ENCODE measurements around the gene GOLGA2. TPM values are rescaled to one million over a fixed set of nuclear protein-coding genes. Genes with fewer than 3 reads are reported as not detected.
"Not testable (repeated sequence)": the region's sequence is repeated elsewhere in the genome, so short reads cannot be mapped to it uniquely, and the experiment has no call there.

The GOLGA2 gene
- total RNA-seq, 1 donor from 2014 or later: 35.9 TPM

DNA sequence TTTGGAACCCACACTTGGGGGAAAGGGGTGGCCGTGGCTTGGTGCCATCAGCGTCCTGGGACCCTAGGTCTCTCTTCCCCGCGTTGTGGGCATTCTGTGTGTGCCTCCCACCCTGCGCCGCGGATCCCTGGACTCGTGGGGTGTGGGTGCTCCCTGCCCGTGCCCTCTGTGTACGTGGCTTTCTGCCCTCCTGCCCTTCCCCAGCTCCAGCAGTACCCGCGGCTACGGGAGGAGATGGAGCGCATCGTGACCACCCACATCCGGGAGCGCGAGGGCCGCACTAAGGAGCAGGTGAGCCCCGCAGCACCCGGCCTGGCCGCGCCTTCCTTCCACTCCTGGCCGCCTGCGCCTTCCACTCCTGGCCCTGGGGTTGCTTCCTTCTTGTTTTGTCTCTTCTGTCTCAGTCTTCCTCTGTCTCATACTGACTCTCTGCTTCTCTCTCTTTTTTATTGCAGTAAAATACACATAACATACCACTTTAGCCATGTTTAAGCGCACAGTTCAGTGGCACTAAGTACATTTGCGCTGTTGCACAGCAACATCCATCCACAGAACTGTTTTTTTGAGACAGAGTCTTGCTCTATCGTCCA is 41.9 kb downstream of the GOLGA2 start:
- H3K4me3 ChIP-seq (ENCODE audit: low read depth, low read length): no peak overlapping the region
- no peak for DNase-seq (ENCODE audit: low read depth)
- TF ChIP-seq CTCF (conservative IDR thresholded peaks at IDR 0.05; ENCODE audit: low read depth, low read length): no peak

DNA sequence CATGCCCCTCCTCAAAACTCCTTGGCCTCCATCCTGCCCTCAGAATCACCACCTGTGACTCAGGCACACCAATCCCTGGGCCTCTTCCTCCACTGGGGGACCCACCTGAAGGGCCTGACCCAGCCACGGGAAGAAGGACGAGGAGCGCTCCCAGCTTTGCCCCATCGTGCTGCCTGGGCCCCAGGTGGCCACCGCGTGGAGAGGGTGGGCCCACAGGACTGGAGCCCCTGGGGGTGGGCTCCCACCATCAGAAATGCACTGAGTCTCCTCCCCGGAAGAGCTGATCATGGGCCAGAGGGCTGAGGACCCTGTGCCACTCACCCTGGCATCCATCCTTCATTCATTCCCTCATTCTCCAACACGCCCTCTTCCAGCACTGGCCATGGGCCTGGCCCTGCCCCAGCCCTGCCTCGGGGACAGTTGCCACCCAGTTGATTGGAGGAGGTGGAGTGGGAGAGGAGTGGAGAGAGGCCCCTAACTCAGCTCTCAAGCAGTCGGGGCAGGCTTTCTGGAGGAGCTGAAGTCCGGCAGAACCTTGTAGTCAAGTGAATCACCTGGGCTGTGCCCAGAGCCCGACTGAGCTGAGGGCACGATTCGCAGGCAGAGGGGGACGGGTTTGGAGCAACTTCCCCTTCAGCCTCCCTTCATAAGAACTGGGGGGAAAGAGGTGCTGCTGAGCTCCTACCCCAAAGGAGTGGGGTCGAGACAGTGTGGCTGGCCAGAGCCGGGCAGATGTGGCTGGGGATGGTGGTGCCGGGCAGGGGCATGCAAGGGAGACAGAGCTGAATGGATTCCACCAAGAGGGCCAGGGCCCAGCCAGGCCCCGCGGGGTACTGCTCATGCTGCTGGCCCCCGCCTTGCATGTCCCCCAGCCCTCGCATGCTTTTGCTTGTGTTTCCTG is 43.0 kb downstream of the GOLGA2 start:
- DNase-seq (ENCODE audit: low read depth): no peak
- H3K4me3 ChIP-seq (ENCODE audit: low read depth, low read length): no peak overlapping the region
- TF ChIP-seq CTCF (conservative IDR thresholded peaks at IDR 0.05; ENCODE audit: low read depth, low read length): no peak

DNA sequence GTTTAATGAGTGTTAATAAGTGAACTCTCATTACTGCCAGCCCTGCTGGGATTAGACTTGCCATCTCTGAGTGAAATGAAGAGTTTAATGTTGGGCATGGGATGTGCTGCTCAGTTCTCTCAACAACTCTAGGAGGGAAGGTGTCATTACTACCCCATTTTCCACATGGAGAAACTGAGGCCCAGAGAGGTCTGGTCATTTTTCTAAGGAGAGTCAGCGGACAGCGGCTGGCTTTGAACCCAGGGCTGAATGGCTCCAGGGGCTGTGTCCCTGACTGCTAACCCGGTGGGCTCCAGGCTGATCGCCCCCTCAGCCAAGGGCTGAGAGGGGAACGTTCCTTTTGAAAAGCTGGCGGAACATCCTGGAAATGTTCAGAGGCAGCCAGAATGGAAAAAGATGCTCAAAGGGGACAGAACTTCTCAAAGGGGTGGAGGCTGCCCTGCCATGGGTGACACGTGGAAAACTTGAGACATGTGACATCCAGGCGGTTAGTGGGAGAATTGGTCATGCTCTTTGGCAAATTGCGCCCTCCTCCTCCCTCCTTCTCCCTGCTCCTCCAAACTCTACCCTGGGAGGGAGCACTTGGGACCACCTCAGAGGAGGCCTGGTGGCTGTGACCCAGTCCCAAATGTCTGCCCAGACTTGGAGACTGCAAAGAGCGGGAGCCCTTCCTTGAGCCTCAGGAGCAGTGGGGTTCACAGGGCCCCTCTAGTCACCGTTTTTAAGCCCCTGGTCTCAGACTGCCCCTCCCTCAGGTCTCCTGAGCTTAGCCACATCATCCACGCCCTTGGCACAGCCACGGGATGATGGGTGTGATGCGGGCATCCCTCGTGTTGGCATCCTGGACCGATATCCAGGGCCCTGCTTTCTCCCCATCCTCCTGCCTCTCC is 43.9 kb downstream of the GOLGA2 start:
- TF ChIP-seq CTCF (conservative IDR thresholded peaks at IDR 0.05; ENCODE audit: low read depth, low read length): no peak
- no peak for DNase-seq (ENCODE audit: low read depth)
- no peak overlapping the region for H3K4me3 ChIP-seq (ENCODE audit: low read depth, low read length)

- H3K4me3 ChIP-seq (ENCODE audit: low read depth, low read length); DNase-seq (ENCODE audit: low read depth): not testable (repeated sequence)
Measured at GRCh38 chr9:128230897-128231296, 44.9 kb downstream of the GOLGA2 start.

- H3K4me3 ChIP-seq (ENCODE audit: low read depth, low read length): no peak overlapping the region
- DNase-seq (ENCODE audit: low read depth): no peak
- no peak for TF ChIP-seq CTCF (conservative IDR thresholded peaks at IDR 0.05; ENCODE audit: low read depth, low read length)
Measured at GRCh38 chr9:128226412-128226801, 49.4 kb downstream of the GOLGA2 start.

DNA sequence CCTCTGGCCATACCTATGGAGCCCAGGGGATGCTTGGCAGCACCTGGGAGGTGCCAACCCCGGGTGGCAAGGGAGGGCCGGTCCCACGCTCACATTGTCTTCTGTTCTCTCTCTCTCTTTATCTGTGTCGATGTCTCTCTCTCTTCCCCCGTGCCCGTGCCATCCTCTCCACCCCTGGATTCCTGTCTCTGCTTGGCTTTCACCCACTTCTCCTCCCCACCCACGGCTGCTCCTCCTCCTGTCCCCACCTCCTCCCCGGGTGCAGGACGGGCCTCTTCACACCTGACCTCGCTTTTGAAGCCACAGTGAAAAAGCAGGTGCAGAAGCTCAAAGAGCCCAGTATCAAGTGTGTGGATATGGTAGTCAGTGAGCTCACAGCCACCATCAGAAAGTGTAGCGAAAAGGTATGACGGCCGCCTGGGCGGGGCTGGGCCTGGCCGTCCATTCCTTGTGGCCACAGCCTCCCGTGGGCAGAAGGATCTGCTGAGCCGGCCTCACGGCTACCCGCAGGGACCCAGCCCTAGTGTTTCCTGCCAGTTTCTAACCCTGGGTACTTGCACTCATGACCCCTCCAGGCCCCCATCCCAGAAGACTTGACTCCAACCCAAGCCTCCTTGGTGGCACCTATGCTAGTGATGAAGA is 49.9 kb downstream of the GOLGA2 start:
- no peak for DNase-seq (ENCODE audit: low read depth)
- H3K4me3 ChIP-seq (ENCODE audit: low read depth, low read length): no peak overlapping the region
- no peak for TF ChIP-seq CTCF (conservative IDR thresholded peaks at IDR 0.05; ENCODE audit: low read depth, low read length)

All from epithelial cell of proximal tubule (primary cell).